Measurements from ENCODE around the gene GPR156. TPM values are rescaled to one million over a fixed set of nuclear protein-coding genes. Genes with fewer than 3 reads are reported as not detected.
A peak's percentile ranks its signal among the peaks of the same experiment; 100 is the strongest.
"Not testable (repeated sequence)": the region's sequence is repeated elsewhere in the genome, so short reads cannot be mapped to it uniquely, and the experiment has no call there.

The GPR156 gene
- total and polyA plus RNA-seq, 3 donors from 2014 or later, result 5.5 to 12.7 (median 7.3) TPM

DNA sequence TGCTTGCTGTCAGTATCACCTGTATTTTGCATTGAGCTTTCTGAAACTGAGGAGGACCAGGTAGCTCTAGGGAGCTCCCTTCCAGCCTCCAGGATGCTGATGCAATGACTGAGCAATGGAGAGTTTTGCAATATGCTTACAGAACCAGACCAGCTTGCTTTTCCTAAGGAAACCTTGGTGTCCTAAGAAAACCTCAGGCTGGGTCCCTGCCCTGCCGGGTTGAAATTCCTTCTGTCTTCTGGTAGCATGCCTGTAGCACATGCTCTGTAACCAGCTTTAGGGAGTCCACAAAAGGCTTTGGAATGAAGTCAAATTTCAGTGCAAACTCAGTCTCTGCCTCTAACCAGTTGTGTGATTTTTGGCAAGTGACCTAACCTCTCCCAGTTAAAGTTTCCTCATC, 125.0 kb downstream of the GPR156 start:
- Histone ChIP-seq H3K36me3 (ENCODE audit: low read depth, missing control alignments) (no peaks in the 10 kb centered on the region), H3K27ac (no peak overlapping the region), H3K27me3 (no peaks in the 10 kb centered on the region), H3K9me3 (no peaks in the 10 kb centered on the region), H3K4me1 (no peaks in the 10 kb centered on the region), H3K4me3 (no peak overlapping the region)
- peak; percentile 26 for DNase-seq
- 40 to 43% methylated on average over 1 of the region's 1 CpG for WGBS, 2 donors
- intact Hi-C loops (cut with DNase I; ENCODE audit: low total_unique reads), result no loop called here
- TF ChIP-seq, protein P1, sequence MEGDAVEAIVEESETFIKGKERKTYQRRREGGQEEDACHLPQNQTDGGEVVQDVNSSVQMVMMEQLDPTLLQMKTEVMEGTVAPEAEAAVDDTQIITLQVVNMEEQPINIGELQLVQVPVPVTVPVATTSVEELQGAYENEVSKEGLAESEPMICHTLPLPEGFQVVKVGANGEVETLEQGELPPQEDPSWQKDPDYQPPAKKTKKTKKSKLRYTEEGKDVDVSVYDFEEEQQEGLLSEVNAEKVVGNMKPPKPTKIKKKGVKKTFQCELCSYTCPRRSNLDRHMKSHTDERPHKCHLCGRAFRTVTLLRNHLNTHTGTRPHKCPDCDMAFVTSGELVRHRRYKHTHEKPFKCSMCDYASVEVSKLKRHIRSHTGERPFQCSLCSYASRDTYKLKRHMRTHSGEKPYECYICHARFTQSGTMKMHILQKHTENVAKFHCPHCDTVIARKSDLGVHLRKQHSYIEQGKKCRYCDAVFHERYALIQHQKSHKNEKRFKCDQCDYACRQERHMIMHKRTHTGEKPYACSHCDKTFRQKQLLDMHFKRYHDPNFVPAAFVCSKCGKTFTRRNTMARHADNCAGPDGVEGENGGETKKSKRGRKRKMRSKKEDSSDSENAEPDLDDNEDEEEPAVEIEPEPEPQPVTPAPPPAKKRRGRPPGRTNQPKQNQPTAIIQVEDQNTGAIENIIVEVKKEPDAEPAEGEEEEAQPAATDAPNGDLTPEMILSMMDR (IDR thresholded peaks at IDR 0.05), result no peak
- TF ChIP-seq POLR2A (IDR thresholded peaks at IDR 0.05), result no peak

DNA sequence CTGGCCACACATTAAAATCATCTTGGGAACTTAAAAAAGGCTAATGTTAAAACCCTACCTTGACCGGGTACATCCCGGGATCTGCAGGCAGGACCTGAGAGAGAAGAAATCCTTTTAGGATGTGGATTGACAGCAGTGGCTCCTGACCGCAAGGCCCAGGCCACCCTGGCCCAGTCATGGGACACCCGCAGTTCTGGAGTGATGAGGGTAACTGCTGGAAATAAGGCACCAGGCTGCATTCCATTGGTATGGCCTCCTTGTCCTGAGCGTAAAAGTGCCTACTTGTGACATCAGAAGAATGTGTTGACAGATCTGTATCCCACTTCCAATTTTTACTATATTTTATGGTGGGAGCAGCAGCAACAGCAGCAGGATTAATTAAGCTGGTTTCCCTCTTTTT, 127.3 kb downstream of the GPR156 start:
- no peak for TF ChIP-seq POLR2A (IDR thresholded peaks at IDR 0.05)
- TF ChIP-seq, protein P1 (IDR thresholded peaks at IDR 0.05), result no peak
- WGBS, 2 donors, result 91 to 96% methylated on average over 5 of the region's 5 CpGs
- H3K9me3 ChIP-seq, result no peaks in the 10 kb centered on the region
- H3K27ac ChIP-seq, result no peak overlapping the region
- no peak for DNase-seq
- H3K4me1 ChIP-seq, result no peaks in the 10 kb centered on the region
- no peak overlapping the region for H3K4me3 ChIP-seq
- intact Hi-C loops (cut with DNase I; ENCODE audit: low total_unique reads), result no loop called here
- H3K27me3 ChIP-seq, result no peaks in the 10 kb centered on the region
- H3K36me3 ChIP-seq (ENCODE audit: low read depth, missing control alignments), result no peaks in the 10 kb centered on the region

DNA sequence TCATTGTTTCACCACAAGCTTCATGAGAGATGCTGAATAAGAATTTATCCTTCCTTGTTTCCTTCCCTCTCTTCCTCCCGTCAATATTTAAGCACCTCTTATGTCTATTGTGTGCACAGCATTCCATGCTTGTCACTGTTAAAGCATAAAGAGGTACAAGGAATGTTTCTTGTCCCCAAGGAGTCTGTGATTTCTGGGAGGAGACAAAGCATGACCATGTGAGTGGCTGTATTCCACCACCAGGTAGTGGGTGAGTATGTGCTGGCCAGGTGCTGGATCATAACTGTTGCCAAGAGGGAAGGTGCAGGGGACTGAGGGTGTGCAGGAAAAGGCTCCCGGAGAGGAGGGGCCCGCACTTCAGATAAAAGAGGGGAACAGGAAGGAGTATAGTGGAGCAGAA, 127.9 kb downstream of the GPR156 start:
- DNase-seq, result no peak
- intact Hi-C loops (cut with DNase I; ENCODE audit: low total_unique reads), result no loop called here
- Histone ChIP-seq H3K4me3 (no peak overlapping the region), H3K4me1 (no peaks in the 10 kb centered on the region), H3K27me3 (no peaks in the 10 kb centered on the region), H3K27ac (no peak overlapping the region), H3K9me3 (no peaks in the 10 kb centered on the region), H3K36me3 (ENCODE audit: low read depth, missing control alignments) (no peaks in the 10 kb centered on the region)
- WGBS, 2 donors, result 79 to 86% methylated on average over 3 of the region's 3 CpGs
- TF ChIP-seq, protein P1 (IDR thresholded peaks at IDR 0.05), result no peak
- TF ChIP-seq POLR2A (IDR thresholded peaks at IDR 0.05), result no peak

DNA sequence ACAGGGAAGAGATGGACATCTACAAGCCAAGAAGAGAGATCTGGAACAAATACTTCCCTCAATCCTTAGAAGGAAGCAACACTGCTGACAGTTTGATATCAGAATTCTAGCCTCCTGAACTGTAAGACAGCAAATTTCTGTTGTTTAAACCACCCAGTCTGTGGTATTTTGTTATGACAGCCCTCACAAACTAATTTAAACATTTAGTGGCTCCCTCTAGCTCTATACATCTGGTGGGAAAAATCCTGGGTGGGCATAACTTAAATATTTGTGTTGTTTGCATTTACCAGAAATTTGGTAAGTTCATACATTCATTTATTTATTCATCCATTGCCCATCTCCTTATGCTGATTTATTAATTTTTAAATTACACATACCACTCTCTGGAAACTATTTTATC, 128.3 kb downstream of the GPR156 start:
- Histone ChIP-seq H3K27ac (no peak overlapping the region), H3K27me3 (no peaks in the 10 kb centered on the region), H3K9me3 (no peaks in the 10 kb centered on the region), H3K4me3 (no peak overlapping the region), H3K36me3 (ENCODE audit: low read depth, missing control alignments) (no peaks in the 10 kb centered on the region), H3K4me1 (no peaks in the 10 kb centered on the region)
- TF ChIP-seq, protein P1 (IDR thresholded peaks at IDR 0.05), result no peak
- TF ChIP-seq POLR2A (IDR thresholded peaks at IDR 0.05), result no peak
- no peak for DNase-seq
- intact Hi-C loops (cut with DNase I; ENCODE audit: low total_unique reads), result no loop called here

DNA sequence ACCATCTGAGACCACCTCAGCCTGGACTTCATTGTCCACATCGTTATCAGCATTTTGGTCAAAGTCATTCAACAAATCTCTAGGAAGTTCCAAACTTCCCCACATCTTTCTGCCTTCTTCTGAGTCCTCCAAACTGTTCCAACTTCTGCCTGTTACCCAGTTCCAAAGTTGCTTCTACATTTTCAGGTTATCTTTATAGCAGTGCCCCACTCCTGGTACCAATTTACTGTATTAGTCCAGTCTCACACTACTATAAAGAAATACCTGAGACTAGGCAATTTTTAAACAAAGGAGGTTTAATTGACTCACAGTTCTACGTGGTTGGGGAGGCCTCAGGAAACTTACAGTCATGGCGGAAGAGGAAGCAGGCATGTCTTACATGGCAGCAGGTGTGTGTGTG, 129.3 kb downstream of the GPR156 start:
- DNase-seq; H3K4me1 ChIP-seq; H3K4me3 ChIP-seq; intact Hi-C loops (cut with DNase I; ENCODE audit: low total_unique reads); H3K27me3 ChIP-seq; H3K36me3 ChIP-seq (ENCODE audit: low read depth, missing control alignments); H3K27ac ChIP-seq; H3K9me3 ChIP-seq: not testable (repeated sequence)
- 65 to 78% methylated on average over 3 of the region's 3 CpGs for WGBS, 2 donors

All from testis (tissue), 3 donors.